Measurements from ENCODE around the gene SLC2A13. TPM values are rescaled to one million over a fixed set of nuclear protein-coding genes. Genes with fewer than 3 reads are reported as not detected.

The SLC2A13 gene
- total and polyA plus RNA-seq, 2 donors (not counting 3 experiments of a cell fraction or from before 2014, with no cell fraction given): 1.2 to 4.9 TPM

DNA sequence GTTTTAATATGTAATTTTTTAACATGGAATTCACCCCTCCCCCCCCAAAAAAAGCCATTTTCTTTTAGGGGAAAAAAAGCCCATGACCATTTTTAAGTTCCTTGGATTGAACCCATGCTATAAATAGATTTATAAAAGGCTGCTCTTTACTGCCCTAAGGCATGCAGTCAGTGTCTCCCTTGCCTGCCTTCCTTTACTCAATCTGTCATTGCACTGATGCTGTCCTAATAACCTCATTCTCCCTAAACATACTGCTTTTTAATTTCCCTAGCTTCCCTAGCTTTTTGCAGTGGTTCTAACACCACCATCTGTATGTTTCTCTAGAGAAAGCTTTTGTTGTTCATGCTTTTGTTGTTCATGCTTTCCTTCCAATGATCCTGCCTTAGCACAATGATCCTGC is 83.0 kb downstream of the SLC2A13 start:
- no TSS peak for BruUV-seq (replicated peaks)
- dilution Hi-C loops (cut with MboI; ENCODE audit: extremely low pct_ligation_motif_present, low sequenced_read_pairs): no loop called here
- DNase-seq (ENCODE audit: low read depth, low spot score): no peak
- Histone ChIP-seq H3K4me3 (replicated peaks in 1 of 3; ENCODE audit: insufficient read depth in 1 of 3, low read depth in 1 of 3, low read length in 3 of 3) (no peak overlapping the region), H4K20me1 (replicated peaks; ENCODE audit: control insufficient read depth, extremely low read depth, insufficient read depth, low read length) (no peaks in the 10 kb centered on the region), H3K27me3 (ENCODE audit: control insufficient read depth in 2 of 2, insufficient read depth in 2 of 2, low read length in 2 of 2) (no peaks in the 10 kb centered on the region), H3K36me3 (ENCODE audit: control insufficient read depth in 2 of 2, extremely low read depth in 1 of 2, insufficient read depth in 2 of 2, low read length in 2 of 2) (no peaks in the 10 kb centered on the region), H3K4me2 (ENCODE audit: insufficient read depth, low read length) (no peak overlapping the region), H3K9me3 (replicated peaks; ENCODE audit: control insufficient read depth, insufficient read depth, low read length) (no peaks in the 10 kb centered on the region), H2AFZ (ENCODE audit: low read depth, low read length) (no peak overlapping the region), H3K9me1 (replicated peaks; ENCODE audit: control insufficient read depth, extremely low read depth, insufficient read depth, low read length) (no peaks in the 10 kb centered on the region), H3K4me1 (ENCODE audit: control insufficient read depth, extremely low read depth, insufficient read depth, low read length) (no peaks in the 10 kb centered on the region), H3K27ac (ENCODE audit: insufficient read depth, low read depth, low read length) (no peak overlapping the region), H3K79me2 (ENCODE audit: control insufficient read depth, insufficient read depth, low read length) (no peaks in the 10 kb centered on the region), H3K9ac (replicated peaks; ENCODE audit: extremely low read depth, insufficient read depth, low read length) (no peak overlapping the region)
- intact Hi-C loops (cut with micrococcal nuclease): no loop called here
- CTCF ChIA-PET: interaction anchor here (1.3 to 2.0 kb wide), 2 partner anchors 11 to 85 kb away, joined by 3 to 9 read pairs; no protein-coding TSS in a partner anchor
- POLR2A ChIA-PET: no interaction called here
- FAIRE-seq: no peak
- TF ChIP-seq EZH2 (IDR thresholded peaks at IDR 0.05; ENCODE audit: borderline replicate concordance, low read depth, low read length, severe bottlenecking) (no peak), MYC (IDR thresholded peaks at IDR 0.05; ENCODE audit: low read depth, low read length) (no peak), FOS (IDR thresholded peaks at IDR 0.05; ENCODE audit: borderline replicate concordance, insufficient read depth, low read length) (no peak), JUN (IDR thresholded peaks at IDR 0.05; ENCODE audit: borderline replicate concordance, insufficient read depth, insufficient read length, low read depth) (no peak), POLR2AphosphoS5 (IDR thresholded peaks at IDR 0.05; ENCODE audit: insufficient read depth, low read depth, low read length) (no peak), POLR2A (IDR thresholded peaks at IDR 0.05; ENCODE audit: low read depth, low read length) (no peak), CTCF (IDR thresholded peaks at IDR 0.05; ENCODE audit: extremely low read depth in 1 of 2, insufficient read depth in 1 of 2, low read depth in 1 of 2, low read length in 2 of 2) (no peak)
